A673 (cell line): ENCODE results near the gene CLPSL2.

Source experiments
- EZH2 ChIP-seq: fragments of 200-600 bp; sonication (generic); IDR thresholded peaks from 2 replicates; pipeline ENCODE4 v1.6.1; 2017; ENCODE audit warnings: borderline replicate concordance, low read depth, mild to moderate bottlenecking, mixed read lengths, antibody characterized with exemption, low read length; ENCODE audit not compliant: poor library complexity, severe bottlenecking
- TF ChIP-seq, protein P1 (sequence below): fragments of 300-800, 200-600 bp; sonication (generic); conservative IDR thresholded peaks from 2 replicates; pipeline ENCODE4 v1.5.1; 2017; ENCODE audit warnings: low read depth, mild to moderate bottlenecking, antibody characterized with exemption, low read length, moderate library complexity, mixed read lengths

DNA sequence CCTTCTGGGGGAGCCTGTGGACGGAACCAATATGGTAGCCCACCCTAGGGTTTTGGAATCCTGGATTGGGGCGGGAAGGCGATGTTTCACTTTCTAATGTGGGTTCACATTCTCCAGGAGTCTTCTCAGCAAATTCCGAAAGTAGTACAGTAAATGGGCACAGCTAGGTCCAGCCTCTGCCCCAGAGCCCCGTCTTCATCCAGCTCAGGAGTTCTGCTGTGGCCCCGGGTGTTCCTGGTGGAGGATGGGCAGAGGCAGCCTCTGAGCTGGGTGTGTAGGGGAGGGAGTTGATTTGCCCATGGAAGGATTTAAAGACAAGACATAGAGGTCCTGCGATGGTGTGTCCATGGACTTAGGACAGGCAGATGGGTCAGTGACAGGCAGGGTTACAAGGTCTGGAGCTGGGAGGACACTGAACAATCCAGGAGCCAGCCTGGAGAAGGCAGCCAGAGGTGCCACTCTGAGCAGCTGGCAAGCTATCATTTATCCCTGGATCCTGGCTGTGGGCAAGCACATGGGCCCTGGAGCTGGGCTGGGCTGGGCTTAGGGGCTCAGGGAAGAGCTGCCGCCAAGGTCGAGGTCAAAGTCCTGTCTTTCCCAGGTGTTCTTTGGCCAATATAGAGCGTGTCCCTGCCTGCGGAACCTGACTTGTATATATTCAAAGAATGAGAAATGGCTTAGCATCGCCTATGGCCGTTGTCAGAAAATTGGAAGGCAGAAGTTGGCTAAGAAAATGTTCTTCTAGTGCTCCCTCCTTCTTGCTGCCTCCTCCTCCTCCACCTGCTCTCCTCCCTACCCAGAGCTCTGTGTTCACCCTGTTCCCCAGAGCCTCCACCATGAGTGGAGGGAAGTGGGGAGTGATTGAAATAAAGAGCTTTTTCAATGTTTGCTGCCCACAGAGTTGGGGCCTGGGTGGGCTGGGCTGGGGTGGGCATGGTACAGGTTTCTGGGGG, 11.1 kb downstream of the CLPSL2 start:
- TF ChIP-seq, protein P1, sequence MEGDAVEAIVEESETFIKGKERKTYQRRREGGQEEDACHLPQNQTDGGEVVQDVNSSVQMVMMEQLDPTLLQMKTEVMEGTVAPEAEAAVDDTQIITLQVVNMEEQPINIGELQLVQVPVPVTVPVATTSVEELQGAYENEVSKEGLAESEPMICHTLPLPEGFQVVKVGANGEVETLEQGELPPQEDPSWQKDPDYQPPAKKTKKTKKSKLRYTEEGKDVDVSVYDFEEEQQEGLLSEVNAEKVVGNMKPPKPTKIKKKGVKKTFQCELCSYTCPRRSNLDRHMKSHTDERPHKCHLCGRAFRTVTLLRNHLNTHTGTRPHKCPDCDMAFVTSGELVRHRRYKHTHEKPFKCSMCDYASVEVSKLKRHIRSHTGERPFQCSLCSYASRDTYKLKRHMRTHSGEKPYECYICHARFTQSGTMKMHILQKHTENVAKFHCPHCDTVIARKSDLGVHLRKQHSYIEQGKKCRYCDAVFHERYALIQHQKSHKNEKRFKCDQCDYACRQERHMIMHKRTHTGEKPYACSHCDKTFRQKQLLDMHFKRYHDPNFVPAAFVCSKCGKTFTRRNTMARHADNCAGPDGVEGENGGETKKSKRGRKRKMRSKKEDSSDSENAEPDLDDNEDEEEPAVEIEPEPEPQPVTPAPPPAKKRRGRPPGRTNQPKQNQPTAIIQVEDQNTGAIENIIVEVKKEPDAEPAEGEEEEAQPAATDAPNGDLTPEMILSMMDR = no peak
- TF ChIP-seq EZH2 = no peak
